GM12874 (cell line): Measurements from ENCODE around the gene FAM110D.

Experiments
- CTCF ChIP-seq: IDR thresholded peaks from 2 replicates; pipeline ENCODE4 v1.5.1; 2011; ENCODE audit warnings: low read depth, mild to moderate bottlenecking, control low read depth, low read length, moderate library complexity; ENCODE audit not compliant: insufficient read depth

FAM110D gene

GRCh38 chr1:26155370-26156284 lies 3.3 kb upstream of the FAM110D start:
- TF ChIP-seq CTCF, result no peak

- no peak for TF ChIP-seq CTCF
These were observed 2.4 kb upstream of the FAM110D start for GRCh38 chr1:26156285-26157038.

GRCh38 chr1:26158271-26158907 lies 490 bp upstream of the FAM110D start:
- no peak for TF ChIP-seq CTCF

GRCh38 chr1:26159743-26160039 lies 812 bp downstream of the FAM110D start:
- no peak for TF ChIP-seq CTCF

GRCh38 chr1:26160527-26161414 lies 1.9 kb downstream of the FAM110D start:
- no peak for TF ChIP-seq CTCF

- no peak for TF ChIP-seq CTCF
These were observed 2.7 kb downstream of the FAM110D start for GRCh38 chr1:26161415-26162219.
